HepG2 (cell line): ENCODE measurements around the gene C1QTNF12. TPM values are rescaled to one million over a fixed set of nuclear protein-coding genes. Genes with fewer than 3 reads are reported as not detected.

Experiments used
- ATRX ChIP-seq: sonication (generic); formaldehyde crosslinking; IDR thresholded peaks from 2 replicates; pipeline ENCODE4 v1.4.0; 2020; ENCODE audit warnings: missing genetic modification reagents, borderline replicate concordance
- DMAP1 ChIP-seq: IDR thresholded peaks from 2 replicates; pipeline ENCODE4 v1.6.1; 2016
- HIC2 ChIP-seq: sonication (generic); formaldehyde crosslinking; IDR thresholded peaks from 2 replicates; pipeline ENCODE4 v1.9.0; 2022; ENCODE audit warnings: low read depth, missing genetic modification reagents
- IRF2 ChIP-seq: IDR thresholded peaks from 2 replicates; pipeline ENCODE4 v1.6.1; 2018; ENCODE audit warnings: missing genetic modification reagents, missing compliant biosample characterization
- KDM2A ChIP-seq: sonication (generic); formaldehyde crosslinking; IDR thresholded peaks from 2 replicates; pipeline ENCODE4 v1.4.0; 2020; ENCODE audit warnings: low read depth, missing genetic modification reagents, borderline replicate concordance
- MEIS1 ChIP-seq: sonication (generic); formaldehyde crosslinking; IDR thresholded peaks from 2 replicates; pipeline ENCODE4 v1.9.0; 2021; ENCODE audit warnings: mild to moderate bottlenecking, missing genetic modification reagents, moderate library complexity, borderline replicate concordance
- MTA1 ChIP-seq: sonication (generic); formaldehyde crosslinking; IDR thresholded peaks from 2 replicates; pipeline ENCODE4 v1.4.0; 2020; ENCODE audit warnings: missing genetic modification reagents, mild to moderate bottlenecking, borderline replicate concordance
- NFYB ChIP-seq: sonication (generic); formaldehyde crosslinking; IDR thresholded peaks from 2 replicates; pipeline ENCODE4 v1.4.0; 2020; ENCODE audit warnings: missing genetic modification reagents
- RELA ChIP-seq: sonication (generic); formaldehyde crosslinking; IDR thresholded peaks from 2 replicates; pipeline ENCODE4 v1.4.0; 2020; ENCODE audit warnings: missing genetic modification reagents
- RXRA ChIP-seq: sonication (generic); formaldehyde crosslinking; IDR thresholded peaks from 2 replicates; pipeline ENCODE4 v1.5.1; 2020; ENCODE audit warnings: missing genetic modification reagents
- ZNF230 ChIP-seq: sonication (generic); formaldehyde crosslinking; IDR thresholded peaks from 2 replicates; pipeline ENCODE4 v1.4.0; 2020; ENCODE audit warnings: mild to moderate bottlenecking, missing genetic modification reagents
- ZNF317 ChIP-seq: sonication (generic); formaldehyde crosslinking; IDR thresholded peaks from 2 replicates; pipeline ENCODE4 v1.5.0; 2020; ENCODE audit warnings: mild to moderate bottlenecking, missing genetic modification reagents
- ZNF431 ChIP-seq: sonication (generic); formaldehyde crosslinking; IDR thresholded peaks from 2 replicates; pipeline ENCODE4 v1.9.0; 2022; ENCODE audit warnings: missing genetic modification reagents, low read depth, mild to moderate bottlenecking, borderline replicate concordance
- ZNF501 ChIP-seq: sonication (generic); formaldehyde crosslinking; IDR thresholded peaks from 2 replicates; pipeline ENCODE4 v1.5.1; 2020; ENCODE audit warnings: mild to moderate bottlenecking, moderate library complexity, missing genetic modification reagents
- ZNF563 ChIP-seq: sonication (generic); formaldehyde crosslinking; IDR thresholded peaks from 2 replicates; pipeline ENCODE4 v1.8.0; 2022; ENCODE audit warnings: mild to moderate bottlenecking, moderate library complexity, missing genetic modification reagents
- ZNF709 ChIP-seq: sonication (generic); formaldehyde crosslinking; IDR thresholded peaks from 2 replicates; pipeline ENCODE4 v1.5.0; 2020; ENCODE audit warnings: mild to moderate bottlenecking, missing genetic modification reagents
- ZNF878 ChIP-seq: sonication (generic); formaldehyde crosslinking; IDR thresholded peaks from 2 replicates; pipeline ENCODE4 v1.8.1; 2023; ENCODE audit warnings: mild to moderate bottlenecking, missing genetic modification reagents, moderate library complexity
- polyA plus RNA-seq, 8 experiments: library from polyadenylated mRNA; depleted of rRNA in 3 of 8; stranded (reverse) in 7 of 8; unstranded in 1 of 8; fragments of >200 nt; fragmentation: Illumina TruSeq in 4 of 8; extraction: Trizol in 4 of 8; gene quantifications; 2 replicates each; pipeline versions ENCODE4 v1.2.1 to v1.2.3, GENCODE V29; 2011 to 2016; ENCODE audit warnings: low read depth in 4 of 8, missing spikeins in 1 of 8, mixed read lengths in 1 of 8; ENCODE audit not compliant: insufficient read depth in 1 of 8
- total RNA-seq, 5 experiments: library from RNA; depleted of rRNA; stranded (reverse); fragments of >200 nt; fragmentation: Illumina TruSeq; extraction: Trizol; gene quantifications; 2 replicates each; pipeline ENCODE4 v1.2.3, GENCODE V29; 2016; ENCODE audit warnings: low read depth in 1 of 5
- TF ChIP-seq, protein P1 (sequence below): sonication (generic); formaldehyde crosslinking; IDR thresholded peaks from 2 replicates; pipeline ENCODE4 v1.4.0; 2020; ENCODE audit warnings: missing genetic modification reagents
- TF ChIP-seq, protein P2 (sequence below): sonication (generic); formaldehyde crosslinking; IDR thresholded peaks from 2 replicates; pipeline ENCODE4 v1.9.0; 2021; ENCODE audit warnings: missing genetic modification reagents, borderline replicate concordance
- TF ChIP-seq, protein P3 (sequence below): sonication (generic); formaldehyde crosslinking; IDR thresholded peaks from 2 replicates; pipeline ENCODE4 v1.5.0; 2020; ENCODE audit warnings: missing genetic modification reagents

The C1QTNF12 gene
- total and polyA plus RNA-seq, 2 of the 13 experiments (the other 11 are each of a cell fraction or from before 2014, with no cell fraction given) = 0.18 to 0.64 TPM

DNA sequence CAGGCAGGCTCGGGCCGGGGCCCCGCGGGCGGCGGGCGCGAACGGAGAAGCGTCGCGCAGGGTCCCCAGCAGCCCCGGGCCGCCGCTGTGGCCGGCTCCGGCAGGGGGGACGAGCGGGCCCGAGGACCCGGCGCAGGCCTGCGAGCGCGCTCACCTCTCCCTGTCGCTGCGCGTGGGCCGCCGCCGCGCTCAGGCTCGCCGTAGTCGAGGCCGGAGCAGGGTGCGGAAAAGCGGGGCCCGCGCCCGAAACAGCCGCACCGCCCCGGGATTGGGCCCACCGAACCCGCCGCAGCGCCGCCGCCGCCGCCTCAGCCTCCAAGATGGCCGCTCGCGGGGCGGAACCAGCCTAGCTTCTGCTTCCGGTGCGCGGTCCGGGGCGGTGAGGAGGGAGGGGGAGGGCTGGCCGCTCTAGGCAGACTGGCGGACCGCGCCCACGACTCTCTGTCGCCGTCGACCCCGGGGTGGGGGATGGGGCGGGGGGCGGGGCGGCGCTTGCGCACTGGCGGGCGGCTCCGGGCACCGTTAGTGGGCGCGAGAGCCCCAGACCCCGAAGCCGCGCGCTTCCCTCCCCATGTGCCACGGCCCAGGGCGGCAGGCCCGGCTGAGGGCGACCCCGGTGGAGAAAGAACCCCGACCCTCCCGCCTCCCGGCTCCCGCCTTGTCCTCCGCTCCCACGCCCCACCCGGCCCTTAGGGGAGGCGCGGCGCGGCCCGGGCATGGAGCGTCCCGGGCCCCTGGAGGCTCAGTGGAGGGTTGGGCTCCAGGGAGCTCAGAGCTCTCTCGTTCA lies 27.2 kb upstream of the C1QTNF12 start, which contains the start of gene UBE2J2 (continued):
- TF ChIP-seq, protein P1, sequence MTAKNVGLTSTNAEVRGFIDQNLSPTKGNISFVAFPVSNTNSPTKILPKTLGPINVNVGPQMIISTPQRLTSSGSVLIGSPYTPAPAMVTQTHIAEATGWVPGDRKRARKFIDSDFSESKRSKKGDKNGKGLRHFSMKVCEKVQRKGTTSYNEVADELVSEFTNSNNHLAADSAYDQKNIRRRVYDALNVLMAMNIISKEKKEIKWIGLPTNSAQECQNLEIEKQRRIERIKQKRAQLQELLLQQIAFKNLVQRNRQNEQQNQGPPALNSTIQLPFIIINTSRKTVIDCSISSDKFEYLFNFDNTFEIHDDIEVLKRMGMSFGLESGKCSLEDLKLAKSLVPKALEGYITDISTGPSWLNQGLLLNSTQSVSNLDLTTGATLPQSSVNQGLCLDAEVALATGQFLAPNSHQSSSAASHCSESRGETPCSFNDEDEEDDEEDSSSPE (CRISPR knock-in tag) = peak; percentile 67
- TF ChIP-seq, protein P2, sequence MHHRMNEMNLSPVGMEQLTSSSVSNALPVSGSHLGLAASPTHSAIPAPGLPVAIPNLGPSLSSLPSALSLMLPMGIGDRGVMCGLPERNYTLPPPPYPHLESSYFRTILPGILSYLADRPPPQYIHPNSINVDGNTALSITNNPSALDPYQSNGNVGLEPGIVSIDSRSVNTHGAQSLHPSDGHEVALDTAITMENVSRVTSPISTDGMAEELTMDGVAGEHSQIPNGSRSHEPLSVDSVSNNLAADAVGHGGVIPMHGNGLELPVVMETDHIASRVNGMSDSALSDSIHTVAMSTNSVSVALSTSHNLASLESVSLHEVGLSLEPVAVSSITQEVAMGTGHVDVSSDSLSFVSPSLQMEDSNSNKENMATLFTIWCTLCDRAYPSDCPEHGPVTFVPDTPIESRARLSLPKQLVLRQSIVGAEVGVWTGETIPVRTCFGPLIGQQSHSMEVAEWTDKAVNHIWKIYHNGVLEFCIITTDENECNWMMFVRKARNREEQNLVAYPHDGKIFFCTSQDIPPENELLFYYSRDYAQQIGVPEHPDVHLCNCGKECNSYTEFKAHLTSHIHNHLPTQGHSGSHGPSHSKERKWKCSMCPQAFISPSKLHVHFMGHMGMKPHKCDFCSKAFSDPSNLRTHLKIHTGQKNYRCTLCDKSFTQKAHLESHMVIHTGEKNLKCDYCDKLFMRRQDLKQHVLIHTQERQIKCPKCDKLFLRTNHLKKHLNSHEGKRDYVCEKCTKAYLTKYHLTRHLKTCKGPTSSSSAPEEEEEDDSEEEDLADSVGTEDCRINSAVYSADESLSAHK (CRISPR knock-in tag) = no peak
- TF ChIP-seq ZNF431 (CRISPR knock-in tag) (peak; percentile 73), KDM2A (CRISPR knock-in tag) (peak; percentile 52; the same call in 1 of the 2 replicates), NFYB (CRISPR knock-in tag) (0 out of 2 replicates have a peak, but pooled peaks have one; percentile 15), ZNF501 (CRISPR knock-in tag) (peak; percentile 68), ATRX (CRISPR knock-in tag) (no peak), ZNF878 (CRISPR knock-in tag) (peak; percentile 44; the same call in 1 of the 2 replicates), DMAP1 (0 out of 2 replicates have a peak, but pooled peaks have one; percentile 34), ZNF317 (CRISPR knock-in tag) (0 out of 2 replicates have a peak, but pooled peaks have one; percentile 41), RELA (CRISPR knock-in tag) (no peak), ZNF230 (CRISPR knock-in tag) (peak; percentile 70; the same call in 1 of the 2 replicates), ZNF709 (CRISPR knock-in tag) (peak; percentile 80; the same call in 1 of the 2 replicates), RXRA (CRISPR knock-in tag) (peak; percentile 47), HIC2 (CRISPR knock-in tag) (no peak), MTA1 (0 out of 2 replicates have a peak, but pooled peaks have one; percentile 1), MEIS1 (CRISPR knock-in tag) (peak; percentile 63), ZNF563 (CRISPR knock-in tag) (0 out of 2 replicates have a peak, but pooled peaks have one; percentile 32), IRF2 (CRISPR knock-in tag) (peak; percentile 72; the same call in 1 of the 2 replicates)
- TF ChIP-seq, protein P3, sequence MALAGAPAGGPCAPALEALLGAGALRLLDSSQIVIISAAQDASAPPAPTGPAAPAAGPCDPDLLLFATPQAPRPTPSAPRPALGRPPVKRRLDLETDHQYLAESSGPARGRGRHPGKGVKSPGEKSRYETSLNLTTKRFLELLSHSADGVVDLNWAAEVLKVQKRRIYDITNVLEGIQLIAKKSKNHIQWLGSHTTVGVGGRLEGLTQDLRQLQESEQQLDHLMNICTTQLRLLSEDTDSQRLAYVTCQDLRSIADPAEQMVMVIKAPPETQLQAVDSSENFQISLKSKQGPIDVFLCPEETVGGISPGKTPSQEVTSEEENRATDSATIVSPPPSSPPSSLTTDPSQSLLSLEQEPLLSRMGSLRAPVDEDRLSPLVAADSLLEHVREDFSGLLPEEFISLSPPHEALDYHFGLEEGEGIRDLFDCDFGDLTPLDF (CRISPR knock-in tag) = peak; percentile 33; the same call in 1 of the 2 replicates
